H1 (cell line): ENCODE results near the gene IKZF3. TPM values are rescaled to one million over a fixed set of nuclear protein-coding genes. Genes with fewer than 3 reads are reported as not detected.

Experiments
- CTCF ChIA-PET: fragments of 300-600 bp; sonication (Branson Sonifier 250); formaldehyde crosslinking; loops from one replicate; lab custom pipeline; 2021; ENCODE audit not compliant: partially characterized antibody; lab: Charles Lee
- POLR2A ChIA-PET: fragments of 300-600 bp; sonication (Branson Sonifier 250); formaldehyde crosslinking; loops from one replicate; lab custom pipeline; 2021; ENCODE audit warnings: inconsistent platforms; ENCODE audit not compliant: partially characterized antibody; lab: Charles Lee
- DNase-seq, 2 experiments: peaks; one replicate each; pipeline versions ENCODE4 v3.0.0 to v3.0.0-alpha.2; 2010 to 2022; ENCODE audit warnings: low spot score in 2 of 2, low read depth in 1 of 2, mixed read lengths in 1 of 2
- FAIRE-seq: peaks from 2 replicates; lab custom pipeline; 2011; peaks lifted over from hg19 to GRCh38; lab: Jason Lieb, UNC
- H2AFZ ChIP-seq: 2 replicates; pipeline ENCODE4 v1.8.1; 2012; ENCODE audit warnings: low read length, inconsistent platforms
- H2AK5ac ChIP-seq: 2 replicates; pipeline ENCODE4 v1.6.1; 2013; ENCODE audit warnings: low read depth, low read length
- H2BK120ac ChIP-seq: replicated peaks from 2 replicates; pipeline ENCODE3; 2013; ENCODE audit warnings: low read depth, low read length, inconsistent platforms
- H2BK12ac ChIP-seq: 2 replicates; pipeline ENCODE4 v1.6.1; 2013; ENCODE audit warnings: low read depth, low read length
- H2BK15ac ChIP-seq: 2 replicates; pipeline ENCODE4 v1.6.1; 2013; ENCODE audit warnings: low read length
- H2BK20ac ChIP-seq: 2 replicates; pipeline ENCODE4 v1.6.1; 2013; ENCODE audit warnings: low read length
- H2BK5ac ChIP-seq: 2 replicates; pipeline ENCODE4 v1.6.1; 2013; ENCODE audit warnings: low read depth, low read length
- H3K14ac ChIP-seq: 2 replicates; pipeline ENCODE4 v1.6.1; 2013; ENCODE audit warnings: inconsistent platforms; ENCODE audit not compliant: insufficient read length
- H3K18ac ChIP-seq: 2 replicates; pipeline ENCODE4 v1.6.1; 2013; ENCODE audit warnings: low read length; ENCODE audit errors: extremely low read depth
- H3K23ac ChIP-seq: 2 replicates; pipeline ENCODE4 v1.6.1; 2013; ENCODE audit warnings: inconsistent platforms; ENCODE audit not compliant: insufficient read length
- H3K23me2 ChIP-seq: 2 replicates; pipeline ENCODE4 v1.6.1; 2013; ENCODE audit warnings: low read depth, low read length
- H3K27ac ChIP-seq: 2 replicates; pipeline ENCODE4 v1.6.1; 2011; ENCODE audit warnings: low read depth, low read length, inconsistent platforms
- H3K27me3 ChIP-seq, 4 experiments: replicated peaks in 1 of 4; 1 replicate in 1 of 4; 2 replicates in 3 of 4; pipeline versions ENCODE4 v1.6.1 to v1.8.1; 2011 to 2013; ENCODE audit warnings: low read length in 3 of 4, mild to moderate bottlenecking in 3 of 4, inconsistent platforms in 2 of 4, mixed read lengths in 2 of 4, moderate library complexity in 1 of 4; ENCODE audit not compliant: control insufficient read depth in 3 of 4, insufficient read depth in 3 of 4; ENCODE audit errors: extremely low read depth in 1 of 4
- H3K36me3 ChIP-seq, 4 experiments: 2 replicates each; pipeline versions ENCODE4 v1.6.1 to v1.8.1; 2011 to 2013; ENCODE audit warnings: mild to moderate bottlenecking in 4 of 4, low read length in 3 of 4, moderate library complexity in 2 of 4, control low read depth in 1 of 4, inconsistent platforms in 1 of 4; ENCODE audit not compliant: insufficient read depth in 4 of 4, control insufficient read depth in 2 of 4
- H3K4ac ChIP-seq: replicated peaks from 2 replicates; pipeline ENCODE3; 2013; ENCODE audit warnings: low read length, low read depth, mixed read lengths, inconsistent platforms; ENCODE audit not compliant: insufficient read length
- H3K4me1 ChIP-seq, 4 experiments: replicated peaks in 1 of 4; 1 replicate in 1 of 4; 2 replicates in 3 of 4; pipeline versions ENCODE4 v1.6.1 to v1.8.1; 2011 to 2013; ENCODE audit warnings: low read length in 3 of 4, inconsistent platforms in 2 of 4, mixed read lengths in 1 of 4; ENCODE audit not compliant: insufficient read depth in 4 of 4, control insufficient read depth in 3 of 4
- H3K4me2 ChIP-seq, 2 experiments: 2 replicates each; pipeline versions ENCODE4 v1.6.1 to v1.8.1; 2011 to 2013; ENCODE audit warnings: low read depth in 2 of 2, low read length in 2 of 2, control low read depth in 1 of 2, inconsistent platforms in 1 of 2, mild to moderate bottlenecking in 1 of 2; ENCODE audit not compliant: insufficient read depth in 1 of 2
- H3K4me3 ChIP-seq, 4 experiments: fragments of 200-600, 300-600 bp in 1 of 4; sonication (generic), shearing (Covaris generic), sonication (Bioruptor Twin) in 1 of 4; 2 replicates each; pipeline versions ENCODE4 v1.5.1 to v1.8.1; 2011 to 2016; ENCODE audit warnings: low read length in 4 of 4, low read depth in 3 of 4, control low read depth in 2 of 4, inconsistent platforms in 2 of 4, mild to moderate bottlenecking in 2 of 4, mixed read lengths in 1 of 4, moderate library complexity in 1 of 4; ENCODE audit not compliant: insufficient read depth in 2 of 4; ENCODE audit errors: extremely low read depth in 1 of 4
- H3K56ac ChIP-seq: replicated peaks from 2 replicates; pipeline ENCODE3; 2013; ENCODE audit warnings: low read depth, mild to moderate bottlenecking, mixed read lengths, low read length, inconsistent platforms; ENCODE audit not compliant: insufficient read length
- H3K79me1 ChIP-seq: 2 replicates; pipeline ENCODE4 v1.6.1; 2013; ENCODE audit warnings: low read depth, low read length, control low read depth
- H3K79me2 ChIP-seq, 2 experiments: 2 replicates each; pipeline versions ENCODE4 v1.6.1 to v1.8.1; 2012 to 2013; ENCODE audit warnings: low read length in 2 of 2, mild to moderate bottlenecking in 2 of 2, inconsistent platforms in 1 of 2; ENCODE audit not compliant: insufficient read depth in 2 of 2, control insufficient read depth in 1 of 2
- H3K9ac ChIP-seq, 4 experiments: replicated peaks in 1 of 4; 1 replicate in 1 of 4; 2 replicates in 3 of 4; pipeline versions ENCODE4 v1.6.1 to v1.8.1; 2011 to 2013; ENCODE audit warnings: low read depth in 3 of 4, low read length in 3 of 4, control low read depth in 2 of 4, mild to moderate bottlenecking in 2 of 4, moderate library complexity in 2 of 4, inconsistent platforms in 1 of 4; ENCODE audit errors: extremely low read depth in 1 of 4
- H3K9me3 ChIP-seq, 2 experiments: 2 replicates each; pipeline versions ENCODE4 v1.6.1 to v1.8.1; 2012 to 2013; ENCODE audit warnings: mild to moderate bottlenecking in 2 of 2, moderate library complexity in 2 of 2, control low read depth in 1 of 2, inconsistent platforms in 1 of 2, low read depth in 1 of 2, low read length in 1 of 2, mixed read lengths in 1 of 2; ENCODE audit not compliant: insufficient read depth in 2 of 2
- H4K20me1 ChIP-seq, 2 experiments: replicated peaks in 1 of 2; 2 replicates each; pipeline versions ENCODE3 to v1.8.1; 2011 to 2013; ENCODE audit warnings: inconsistent platforms in 2 of 2, low read length in 2 of 2, mild to moderate bottlenecking in 1 of 2; ENCODE audit not compliant: insufficient read depth in 2 of 2, control insufficient read depth in 1 of 2
- H4K5ac ChIP-seq: 2 replicates; pipeline ENCODE4 v1.6.1; 2013; ENCODE audit warnings: low read length, low read depth, mixed read lengths, inconsistent platforms; ENCODE audit not compliant: insufficient read length
- H4K8ac ChIP-seq: 2 replicates; pipeline ENCODE4 v1.8.0; 2013; ENCODE audit warnings: mild to moderate bottlenecking, moderate library complexity, low read length, inconsistent platforms; ENCODE audit not compliant: insufficient read depth; ENCODE audit errors: extremely low read depth
- H4K91ac ChIP-seq: replicated peaks from 2 replicates; pipeline ENCODE3; 2013; ENCODE audit warnings: low read length, mixed read lengths, inconsistent platforms; ENCODE audit not compliant: insufficient read length
- BACH1 ChIP-seq: IDR thresholded peaks from 2 replicates; pipeline ENCODE4 v1.6.1; 2012; ENCODE audit warnings: low read length, improper control_type of control experiment
- CBX8 ChIP-seq: fragments of 300-800, 300-1000 bp; sonication (generic); IDR thresholded peaks from 2 replicates; pipeline ENCODE4 v1.7.1; 2016; ENCODE audit warnings: low read depth, low read length, borderline replicate concordance
- GABPA ChIP-seq: IDR thresholded peaks from 2 replicates; pipeline ENCODE4 v1.6.1; 2011; ENCODE audit warnings: mild to moderate bottlenecking, low read length, moderate library complexity, borderline replicate concordance; ENCODE audit not compliant: insufficient read depth
- MAX ChIP-seq: IDR thresholded peaks from 2 replicates; pipeline ENCODE4 v1.6.1; 2012; ENCODE audit warnings: inconsistent platforms
- NRF1 ChIP-seq: IDR thresholded peaks from 2 replicates; pipeline ENCODE4 v1.6.1; 2011; ENCODE audit warnings: mild to moderate bottlenecking, low read depth, low read length, improper control_type of control experiment
- ZNF274 ChIP-seq: IDR thresholded peaks from 2 replicates; pipeline ENCODE4 v1.7.0; 2012; ENCODE audit warnings: low read length, borderline replicate concordance; ENCODE audit errors: extremely low read depth
- WGBS, 2 experiments: shearing (Covaris generic) in 1 of 2; methylation state at CpG; one replicate each; pipeline versions ENCODE4 v1.1.6 to v1.1.7; 2013 to 2015; ENCODE audit warnings: low lambda C conversion rate in 2 of 2, mixed read lengths in 2 of 2, inconsistent platforms in 1 of 2, low coverage in 1 of 2, missing lambda C conversion rate in 1 of 2; ENCODE audit not compliant: insufficient replicate concordance in 2 of 2, insufficient coverage in 1 of 2, insufficient read length in 1 of 2; ENCODE audit errors: extremely low coverage in 1 of 2, missing lambda C conversion rate in 1 of 2; 5-methylcytosine and 5-hydroxymethylcytosine counted together
- polyA plus RNA-seq, 7 experiments: library from polyadenylated mRNA; depleted of rRNA in 3 of 7; stranded (reverse) in 5 of 7; unstranded in 2 of 7; fragments of >200 nt in 5 of 7; fragments of 200-250 nt in 2 of 7; gene quantifications; 1 replicate in 5 of 7; 2 replicates in 1 of 7; 4 replicates in 1 of 7; pipeline versions ENCODE4 v1.2.1 to v1.2.3, GENCODE V29; 2011 to 2013; ENCODE audit warnings: missing spikeins in 2 of 7, mixed read lengths in 2 of 7
- total RNA-seq: library from RNA; stranded (reverse); fragmentation: NEBNext Ultra II Directional; extraction: Animal tissue kit (Norgen Biotek cat#: 25700); gene quantifications from 2 replicates; pipeline ENCODE4 v1.2.1, GENCODE V29; 2021

The IKZF3 gene
- total and polyA plus RNA-seq, 2 of the 8 experiments (the other 6 are each of a cell fraction or from before 2014, with no cell fraction given), result 0.23 to 0.56 TPM

- 0 out of 2 replicates have a peak overlapping the region, but pooled peaks have one; percentile 14 for H3K27ac ChIP-seq
- H2BK5ac ChIP-seq, result no peak overlapping the region
- H3K4me3 ChIP-seq, result no peak overlapping the region; a peak in 1 of 8 replicates
- H4K20me1 ChIP-seq, result no peaks in the 10 kb centered on the region
- H2BK20ac ChIP-seq, result no peak overlapping the region
- no peak overlapping the region for H2BK12ac ChIP-seq
- H3K27me3 ChIP-seq, result no peaks in the 10 kb centered on the region
- TF ChIP-seq ZNF274 (no peak), MAX (0 out of 2 replicates have a peak, but pooled peaks have one; percentile 36), GABPA (no peak), CBX8 (no peak), BACH1 (no peak), NRF1 (no peak)
- CTCF ChIA-PET, result interaction anchor here (1.0 kb wide), 1 partner anchor 156 kb away, joined by 3 read pairs; no protein-coding TSS in a partner anchor
- no peak overlapping the region for H3K4ac ChIP-seq
- no peak overlapping the region for H4K8ac ChIP-seq
- H2BK15ac ChIP-seq, result no peak overlapping the region
- DNase-seq (no peak), FAIRE-seq (peak; percentile 74)
- H3K14ac ChIP-seq, result no peak overlapping the region
- H3K9ac ChIP-seq, result no peak overlapping the region
- no peaks in the 10 kb centered on the region for H3K79me2 ChIP-seq
- H2AK5ac ChIP-seq, result no peak overlapping the region
- no peak overlapping the region for H3K23ac ChIP-seq
- no peaks in the 10 kb centered on the region for H3K9me3 ChIP-seq
- H4K5ac ChIP-seq, result no peak overlapping the region
- H3K18ac ChIP-seq, result no peak overlapping the region
- WGBS, 2 experiments, result 31% methylated on average over 1 of the region's 1 CpG; no CpG with 5 or more reads in 1 of the 2 experiments
- H3K4me1 ChIP-seq, result peaks cover 0 to 8% (median 4%) of the 10 kb centered on the region in 4 experiments; a peak in 4 of 7 replicates
- peak overlapping the region; percentile 16; the same call in 1 of the 2 replicates for H2AFZ ChIP-seq
- no peaks in the 10 kb centered on the region for H3K23me2 ChIP-seq
- H4K91ac ChIP-seq, result no peak overlapping the region
- peak overlapping the region in 1 of 2 experiments; percentile 49; a peak in 2 of 4 replicates for H3K4me2 ChIP-seq
- POLR2A ChIA-PET, result no interaction called here
- H3K79me1 ChIP-seq, result no peaks in the 10 kb centered on the region
- no peak overlapping the region for H2BK120ac ChIP-seq
- H3K56ac ChIP-seq, result no peak overlapping the region
- H3K36me3 ChIP-seq, result no peaks in the 10 kb centered on the region
Measured at GRCh38 chr17:39800540-39800939, 63.6 kb downstream of the IKZF3 start.
